Transverse colon (tissue), 4 donors: ENCODE results near the gene GAB2. TPM values are rescaled to one million over a fixed set of nuclear protein-coding genes. Genes with fewer than 3 reads are reported as not detected.

Experiments
- DNase-seq: peaks from one replicate; pipeline ENCODE4 v3.0.0-alpha.2; 2019
- H3K27ac ChIP-seq, 4 donors: fragments of 200-600 bp; sonication (generic); 2 replicates each; pipeline ENCODE4 v1.5.1; 2016 to 2018; ENCODE audit warnings: inconsistent platforms in 4 of 4
- H3K27me3 ChIP-seq: fragments of 200-600 bp; sonication (generic); 2 replicates; pipeline ENCODE4 v1.5.1; 2017; ENCODE audit warnings: inconsistent platforms
- H3K36me3 ChIP-seq, 4 donors: fragments of 200-600 bp; sonication (generic); 2 replicates each; pipeline ENCODE4 v1.5.1; 2017 to 2019; ENCODE audit warnings: inconsistent platforms in 4 of 4
- H3K4me1 ChIP-seq, 4 donors: fragments of 200-600 bp; sonication (generic); 2 replicates each; pipeline ENCODE4 v1.5.1; 2017 to 2020; ENCODE audit warnings: inconsistent platforms in 4 of 4
- H3K4me3 ChIP-seq, 4 donors: fragments of 200-600 bp; sonication (generic); 1 replicate in 1 of 4; 2 replicates in 3 of 4; pipeline versions ENCODE4 v1.5.1 to v1.6.1; 2017 to 2019; ENCODE audit warnings: inconsistent platforms in 4 of 4
- H3K9me3 ChIP-seq, 2 donors: fragments of 200-600 bp; sonication (generic); 2 replicates each; pipeline ENCODE4 v1.5.1; 2017 to 2019; ENCODE audit warnings: inconsistent platforms in 2 of 2
- EP300 ChIP-seq: sonication (generic); formaldehyde crosslinking; IDR thresholded peaks from one replicate; pipeline ENCODE4 v1.6.1; 2017; ENCODE audit warnings: antibody characterized with exemption, low read depth
- POLR2A ChIP-seq: fragments of 450-650 bp; IDR thresholded peaks from one replicate; pipeline ENCODE4 v1.6.1; 2016; ENCODE audit warnings: antibody characterized with exemption, mild to moderate bottlenecking, moderate library complexity
- POLR2AphosphoS5 ChIP-seq, 3 donors: sonication (generic); formaldehyde crosslinking; IDR thresholded peaks; one replicate each; pipeline ENCODE4 v1.6.1; 2016; ENCODE audit warnings: antibody characterized with exemption in 3 of 3
- WGBS, 2 donors: methylation state at CpG; one replicate each; pipeline ENCODE4 v1.1.5; 2018; ENCODE audit warnings: low coverage in 1 of 2; 5-methylcytosine and 5-hydroxymethylcytosine counted together
- in situ Hi-C, 4 donors: fragments of 200-750 bp; cut with MboI; loops; one replicate each; pipeline versions ENCODE4 v1.15.0 to v1.15.1; 2017; ENCODE audit warnings: low sequenced_read_pairs in 3 of 4, low pct_ligation_motif_present in 1 of 4, low pct_unique_long_range_greater_than_20kb in 1 of 4
- intact Hi-C: fragments of 100-400 bp; cut with DNase I; formaldehyde crosslinking; loops from one replicate; pipeline ENCODE4 v1.15.1; 2023; ENCODE audit warnings: low total_unique reads
- total RNA-seq, 4 donors: library from RNA; depleted of rRNA; stranded (reverse); fragments of >200 nt; gene quantifications; one replicate each; pipeline ENCODE4 v1.1.0, GENCODE V29; 2016
- TF ChIP-seq, protein P1 (sequence below), 5 experiments: fragments of 200-600 bp in 3 of 5; fragments of 450-650 bp in 2 of 5; sonication (generic) in 3 of 5; IDR thresholded peaks; 1 replicate in 2 of 5; 2 replicates in 3 of 5; pipeline ENCODE4 v1.5.1; 2016 to 2017; ENCODE audit warnings: antibody characterized with exemption in 5 of 5, inconsistent platforms in 3 of 5, mild to moderate bottlenecking in 2 of 5, moderate library complexity in 1 of 5

GAB2 gene
- total RNA-seq, 4 donors from 2014 or later: 5.8 to 35.7 (median 22.9) TPM

DNA sequence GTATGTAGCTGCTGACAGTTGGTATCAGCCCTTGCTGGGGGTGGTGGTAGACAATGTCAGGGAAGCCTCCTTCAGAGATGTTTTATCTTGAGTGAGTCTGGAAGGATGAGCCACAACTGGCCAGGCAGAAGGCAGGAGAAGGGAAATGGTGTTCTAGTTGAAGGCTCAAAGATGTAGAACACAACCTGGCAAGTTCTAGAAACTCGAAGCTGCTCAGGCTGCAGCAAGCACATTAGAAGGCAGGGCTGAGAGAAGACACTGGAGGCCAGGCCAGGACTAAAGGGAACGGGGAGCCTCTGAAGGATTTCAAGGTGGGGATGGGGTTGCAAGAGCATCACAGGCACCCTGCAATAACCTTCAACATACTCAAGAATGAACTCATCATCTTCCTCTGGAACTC, 188.5 kb downstream of the GAB2 start:
- H3K9me3 ChIP-seq: no peaks in the 10 kb centered on the region
- TF ChIP-seq POLR2AphosphoS5 (IDR thresholded peaks at IDR 0.05): no peak
- TF ChIP-seq POLR2A: no peak
- H3K36me3 ChIP-seq: peaks cover 0 to 5% (median 0%) of the 10 kb centered on the region in 4 donors
- 84% methylated on average over 2 of the region's 2 CpGs; no CpG with 5 or more reads in 1 of the 2 donors for WGBS, 2 donors
- in situ Hi-C loops (loop anchor here in 3 of 4 donors (10.0 to 25.0 kb wide), 4 partner anchors 183 to 336 kb away; partner anchors contain the start of genes GAB2 (in 1 of the 3) and NARS2 (in 1 of the 3)), intact Hi-C loops (no loop called here)
- H3K27ac ChIP-seq: no peak overlapping the region
- H3K4me1 ChIP-seq: peaks cover 0 to 14% (median 0%) of the 10 kb centered on the region in 4 donors
- no peak for DNase-seq
- H3K4me3 ChIP-seq: no peak overlapping the region
- H3K27me3 ChIP-seq: no peaks in the 10 kb centered on the region

DNA sequence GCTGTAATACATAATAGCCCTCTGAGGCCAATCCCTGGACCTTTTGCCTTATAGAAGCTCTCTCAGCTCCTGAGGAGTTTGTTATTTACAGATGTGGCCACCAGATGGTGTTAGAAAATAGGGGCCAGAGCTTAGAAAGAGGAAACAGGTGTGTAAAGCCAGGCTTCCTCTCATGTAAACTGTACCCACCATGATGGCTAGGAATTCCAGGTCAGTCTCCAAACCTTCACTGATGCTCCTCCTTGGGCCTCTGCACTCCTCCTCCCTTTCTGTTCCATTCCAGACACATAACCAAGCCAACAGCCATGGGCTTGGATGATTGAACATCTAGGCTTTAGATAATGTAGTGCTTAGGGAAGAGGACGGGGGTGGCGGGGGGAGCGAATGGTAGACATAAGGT, 189.2 kb downstream of the GAB2 start:
- peak; percentile 22 for DNase-seq

DNA sequence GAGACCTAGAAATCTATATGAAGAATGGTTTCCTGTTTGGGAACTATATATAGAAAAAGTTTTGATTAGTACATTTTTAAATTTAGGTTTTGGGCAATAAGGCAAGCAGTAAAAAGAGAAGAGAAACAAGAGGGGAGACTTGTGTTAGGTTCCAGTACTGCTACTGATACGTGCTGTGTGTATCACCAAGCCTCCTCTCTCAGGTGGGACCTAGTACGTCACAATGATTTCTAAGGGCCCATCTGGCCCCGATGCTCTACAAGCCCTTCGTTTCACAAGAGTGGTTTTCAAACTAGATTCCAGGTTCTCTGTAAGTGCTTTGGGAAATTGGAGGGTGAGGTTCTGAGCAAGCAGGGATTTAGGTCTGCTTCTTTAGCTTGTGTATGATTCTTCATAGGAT, 189.7 kb downstream of the GAB2 start:
- H3K4me1 ChIP-seq: peaks cover 0 to 14% (median 0%) of the 10 kb centered on the region in 4 donors
- H3K9me3 ChIP-seq: no peaks in the 10 kb centered on the region
- in situ Hi-C loops (loop anchor here in 3 of 4 donors (10.0 to 25.0 kb wide), 4 partner anchors 184 to 337 kb away; partner anchors contain the start of genes GAB2 (in 1 of the 3) and NARS2 (in 1 of the 3)), intact Hi-C loops (no loop called here)
- 76 to 95% methylated on average over 4 of the region's 4 CpGs for WGBS, 2 donors
- no peak overlapping the region for H3K27ac ChIP-seq
- no peak for DNase-seq
- no peak overlapping the region for H3K4me3 ChIP-seq
- peaks cover 0 to 12% (median 0%) of the 10 kb centered on the region in 4 donors for H3K36me3 ChIP-seq
- no peaks in the 10 kb centered on the region for H3K27me3 ChIP-seq
- TF ChIP-seq, protein P1, sequence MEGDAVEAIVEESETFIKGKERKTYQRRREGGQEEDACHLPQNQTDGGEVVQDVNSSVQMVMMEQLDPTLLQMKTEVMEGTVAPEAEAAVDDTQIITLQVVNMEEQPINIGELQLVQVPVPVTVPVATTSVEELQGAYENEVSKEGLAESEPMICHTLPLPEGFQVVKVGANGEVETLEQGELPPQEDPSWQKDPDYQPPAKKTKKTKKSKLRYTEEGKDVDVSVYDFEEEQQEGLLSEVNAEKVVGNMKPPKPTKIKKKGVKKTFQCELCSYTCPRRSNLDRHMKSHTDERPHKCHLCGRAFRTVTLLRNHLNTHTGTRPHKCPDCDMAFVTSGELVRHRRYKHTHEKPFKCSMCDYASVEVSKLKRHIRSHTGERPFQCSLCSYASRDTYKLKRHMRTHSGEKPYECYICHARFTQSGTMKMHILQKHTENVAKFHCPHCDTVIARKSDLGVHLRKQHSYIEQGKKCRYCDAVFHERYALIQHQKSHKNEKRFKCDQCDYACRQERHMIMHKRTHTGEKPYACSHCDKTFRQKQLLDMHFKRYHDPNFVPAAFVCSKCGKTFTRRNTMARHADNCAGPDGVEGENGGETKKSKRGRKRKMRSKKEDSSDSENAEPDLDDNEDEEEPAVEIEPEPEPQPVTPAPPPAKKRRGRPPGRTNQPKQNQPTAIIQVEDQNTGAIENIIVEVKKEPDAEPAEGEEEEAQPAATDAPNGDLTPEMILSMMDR (IDR thresholded peaks at IDR 0.05): no peak
- no peak for TF ChIP-seq POLR2AphosphoS5 (IDR thresholded peaks at IDR 0.05)

More for the DNA sequence above, 189.2 kb downstream of the GAB2 start:
- H3K36me3 ChIP-seq: peaks cover 0 to 6% (median 0%) of the 10 kb centered on the region in 4 donors
- no peak overlapping the region for H3K4me3 ChIP-seq
- H3K4me1 ChIP-seq: peaks cover 0 to 14% (median 0%) of the 10 kb centered on the region in 4 donors
- TF ChIP-seq EP300 (no peak), POLR2A (no peak)
- TF ChIP-seq, protein P1 (IDR thresholded peaks at IDR 0.05): peak; percentile 42 to 64 (median 55)
- intact Hi-C loops: no loop called here
- H3K9me3 ChIP-seq: no peaks in the 10 kb centered on the region
- H3K27me3 ChIP-seq: no peaks in the 10 kb centered on the region
- no peak overlapping the region for H3K27ac ChIP-seq
- WGBS, 2 donors: 89 to 97% methylated on average over 3 of the region's 3 CpGs
- in situ Hi-C loops: loop anchor here in 3 of 4 donors (10.0 to 25.0 kb wide), 4 partner anchors 184 to 336 kb away; partner anchors contain the start of genes GAB2 (in 1 of the 3) and NARS2 (in 1 of the 3)

DNA sequence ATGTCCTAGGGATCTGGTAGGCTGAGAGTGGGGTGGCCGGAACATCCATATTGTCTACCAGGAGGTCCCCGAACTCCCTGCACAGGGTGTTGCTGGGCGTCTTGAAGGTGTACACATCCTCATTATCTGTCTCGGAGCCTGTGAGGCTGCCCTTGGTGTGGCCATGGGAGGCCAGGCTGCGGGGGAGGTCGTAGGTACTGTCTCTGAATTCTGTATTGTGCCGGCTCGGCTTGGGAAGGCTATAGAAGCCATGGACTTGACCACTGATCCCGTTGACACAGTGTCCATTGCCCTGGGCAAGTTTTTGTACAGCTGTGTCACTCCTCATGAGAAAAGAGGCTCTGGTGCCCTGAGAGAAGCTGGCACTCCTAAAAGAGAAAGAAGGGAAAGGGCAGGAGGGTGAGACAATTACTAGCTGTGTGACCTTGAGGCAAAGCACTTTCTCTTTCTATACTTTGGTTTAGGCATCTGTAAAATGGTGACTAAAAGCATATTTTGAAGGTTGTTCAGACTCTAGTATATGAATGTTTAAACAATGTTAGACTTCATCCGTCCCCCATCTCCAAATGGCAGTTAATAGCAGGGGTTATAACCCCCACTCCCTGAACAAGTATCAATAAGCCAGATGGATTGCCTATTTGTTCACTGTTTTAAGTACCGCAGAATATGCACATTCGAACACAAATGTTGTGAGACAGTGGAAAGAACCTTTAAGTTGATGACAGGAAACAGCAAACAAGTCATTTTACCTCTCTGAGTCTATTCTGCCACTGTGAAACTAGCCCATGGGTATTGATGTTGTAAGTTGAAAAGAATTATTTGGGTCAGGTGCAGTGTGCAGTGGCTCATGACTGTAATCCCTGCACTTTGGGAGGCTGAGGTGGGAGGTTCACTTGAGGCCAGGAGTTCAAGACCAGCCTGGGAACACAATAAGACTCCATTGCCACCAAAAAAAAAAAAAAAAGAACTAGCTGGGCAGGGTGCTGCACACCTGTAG, 190.6 kb downstream of the GAB2 start:
- no peak for TF ChIP-seq POLR2A
- TF ChIP-seq, protein P1 (IDR thresholded peaks at IDR 0.05): no peak
- TF ChIP-seq POLR2AphosphoS5 (IDR thresholded peaks at IDR 0.05): no peak
- no peak for TF ChIP-seq EP300
- Histone ChIP-seq H3K27me3 (no peaks in the 10 kb centered on the region), H3K36me3 (peaks cover 0 to 14% (median under 1%) of the 10 kb centered on the region in 4 donors), H3K27ac (no peak overlapping the region), H3K4me3 (no peak overlapping the region), H3K4me1 (peaks cover 0 to 14% (median 0%) of the 10 kb centered on the region in 4 donors), H3K9me3 (no peaks in the 10 kb centered on the region)
- in situ Hi-C loops (loop anchor here in 3 of 4 donors (10.0 to 25.0 kb wide), 4 partner anchors 185 to 338 kb away; partner anchors contain the start of genes GAB2 (in 1 of the 3) and NARS2 (in 1 of the 3)), intact Hi-C loops (no loop called here)
- no peak for DNase-seq
- 83 to 93% methylated on average over 3 to 11 of the region's 12 CpGs for WGBS, 2 donors
